HepG2 (cell line): ENCODE data around the gene SPART. TPM values are rescaled to one million over a fixed set of nuclear protein-coding genes. Genes with fewer than 3 reads are reported as not detected.

Source experiments
- BCL6 ChIP-seq: IDR thresholded peaks from 2 replicates; pipeline ENCODE4 v1.6.1; 2016; ENCODE audit warnings: missing genetic modification reagents, missing compliant biosample characterization
- BCLAF1 ChIP-seq: fragments of 450-650 bp; IDR thresholded peaks from 2 replicates; pipeline ENCODE4 v1.6.1; 2017; ENCODE audit warnings: mild to moderate bottlenecking
- CREB1 ChIP-seq, 2 experiments: fragments of 450-650 bp in 1 of 2; IDR thresholded peaks; 2 replicates each; pipeline ENCODE4 v1.6.1; 2016 to 2017; ENCODE audit warnings: control low read depth in 1 of 2, mild to moderate bottlenecking in 1 of 2, missing compliant biosample characterization in 1 of 2, missing genetic modification characterization in 1 of 2
- HIVEP1 ChIP-seq: sonication (generic); formaldehyde crosslinking; IDR thresholded peaks from 2 replicates; pipeline ENCODE4 v1.4.0; 2020; ENCODE audit warnings: mild to moderate bottlenecking, missing genetic modification reagents
- MTA3 ChIP-seq: sonication (generic); formaldehyde crosslinking; IDR thresholded peaks from 2 replicates; pipeline ENCODE4 v1.4.0; 2020; ENCODE audit warnings: missing genetic modification reagents
- MTF1 ChIP-seq: sonication (generic); formaldehyde crosslinking; IDR thresholded peaks from 2 replicates; pipeline ENCODE4 v1.5.0; 2020; ENCODE audit warnings: missing genetic modification reagents
- MYC ChIP-seq: sonication (generic); formaldehyde crosslinking; IDR thresholded peaks from 2 replicates; pipeline ENCODE4 v1.9.0; 2021; ENCODE audit warnings: missing genetic modification reagents, borderline replicate concordance
- NAIF1 ChIP-seq: sonication (generic); formaldehyde crosslinking; IDR thresholded peaks from 2 replicates; pipeline ENCODE4 v1.5.0; 2020; ENCODE audit warnings: mild to moderate bottlenecking, missing genetic modification reagents, borderline replicate concordance
- POLR2G ChIP-seq: fragments of 200-400 bp; formaldehyde crosslinking; IDR thresholded peaks from 2 replicates; pipeline ENCODE4 v1.6.1; 2018; ENCODE audit warnings: mild to moderate bottlenecking, low read depth, low read length, moderate library complexity
- RBFOX2 ChIP-seq: fragments of 200-400 bp; formaldehyde crosslinking; IDR thresholded peaks from 2 replicates; pipeline ENCODE4 v1.6.1; 2017; ENCODE audit warnings: low read depth, mild to moderate bottlenecking, low read length
- SKIL ChIP-seq: sonication (generic); formaldehyde crosslinking; IDR thresholded peaks from 2 replicates; pipeline ENCODE4 v1.8.0; 2022; ENCODE audit warnings: missing genetic modification reagents, mild to moderate bottlenecking, moderate library complexity, borderline replicate concordance
- STAT6 ChIP-seq: sonication (generic); formaldehyde crosslinking; IDR thresholded peaks from 2 replicates; pipeline ENCODE4 v1.4.0; 2020; ENCODE audit warnings: missing genetic modification reagents, mild to moderate bottlenecking, borderline replicate concordance
- ZBTB8A ChIP-seq: sonication (generic); formaldehyde crosslinking; IDR thresholded peaks from 2 replicates; pipeline ENCODE4 v1.4.0; 2020; ENCODE audit warnings: mild to moderate bottlenecking, low read depth, missing genetic modification reagents, borderline replicate concordance
- ZEB1 ChIP-seq: IDR thresholded peaks from 2 replicates; pipeline ENCODE4 v1.6.1; 2012; ENCODE audit warnings: mild to moderate bottlenecking, low read depth, inconsistent platforms; ENCODE audit not compliant: insufficient replicate concordance
- ZNF468 ChIP-seq: sonication (generic); formaldehyde crosslinking; IDR thresholded peaks from 2 replicates; pipeline ENCODE4 v1.8.0; 2022; ENCODE audit warnings: mild to moderate bottlenecking, moderate library complexity, missing genetic modification reagents
- ZNF678 ChIP-seq: sonication (generic); formaldehyde crosslinking; IDR thresholded peaks from 2 replicates; pipeline ENCODE4 v1.4.0; 2020; ENCODE audit warnings: mild to moderate bottlenecking, missing genetic modification reagents
- ZNF704 ChIP-seq: sonication (generic); formaldehyde crosslinking; IDR thresholded peaks from 2 replicates; pipeline ENCODE4 v1.8.1; 2023; ENCODE audit warnings: mild to moderate bottlenecking, inconsistent platforms, moderate library complexity, missing genetic modification reagents, borderline replicate concordance
- polyA plus RNA-seq, 8 experiments: library from polyadenylated mRNA; depleted of rRNA in 3 of 8; stranded (reverse) in 7 of 8; unstranded in 1 of 8; fragments of >200 nt; fragmentation: Illumina TruSeq in 4 of 8; extraction: Trizol in 4 of 8; gene quantifications; 2 replicates each; pipeline versions ENCODE4 v1.2.1 to v1.2.3, GENCODE V29; 2011 to 2016; ENCODE audit warnings: low read depth in 4 of 8, missing spikeins in 1 of 8, mixed read lengths in 1 of 8; ENCODE audit not compliant: insufficient read depth in 1 of 8
- total RNA-seq, 5 experiments: library from RNA; depleted of rRNA; stranded (reverse); fragments of >200 nt; fragmentation: Illumina TruSeq; extraction: Trizol; gene quantifications; 2 replicates each; pipeline ENCODE4 v1.2.3, GENCODE V29; 2016; ENCODE audit warnings: low read depth in 1 of 5

Gene SPART
- total and polyA plus RNA-seq, 2 of the 13 experiments (the other 11 are each of a cell fraction or from before 2014, with no cell fraction given) = 8.9 to 28.8 TPM

GRCh38 chr13:36346222-36347083 is at the start of gene SPART (continued):
- TF ChIP-seq ZBTB8A (no peak), STAT6 (CRISPR knock-in tag) (no peak), MTA3 (no peak), ZEB1 (no peak), ZNF468 (no peak), ZNF678 (no peak), BCLAF1 (no peak), SKIL (no peak), MTF1 (CRISPR knock-in tag) (no peak), ZNF704 (no peak), CREB1 (IDR thresholded peaks at IDR 0.05) (no peak), CREB1 (CRISPR knock-in tag; IDR thresholded peaks at IDR 0.05) (no peak), POLR2G (peak; percentile 55; the same call in 1 of the 2 replicates), NAIF1 (CRISPR knock-in tag) (no peak), MYC (CRISPR knock-in tag) (peak; percentile 13; the same call in 1 of the 2 replicates), BCL6 (CRISPR knock-in tag) (no peak), RBFOX2 (peak; percentile 62; the same call in 1 of the 2 replicates), HIVEP1 (CRISPR knock-in tag) (no peak)
